AG04450 (cell line): ENCODE measurements around the gene DDAH1. TPM values are rescaled to one million over a fixed set of nuclear protein-coding genes. Genes with fewer than 3 reads are reported as not detected.

Experiments
- CTCF ChIA-PET: fragments of 300-600, 350-600 bp; formaldehyde crosslinking; extraction: SDS; loops from one replicate; lab custom pipeline; 2022; ENCODE audit warnings: antibody characterized with exemption, inconsistent platforms; lab: Charles Lee
- POLR2A ChIA-PET: fragments of 350-600 bp; formaldehyde crosslinking; extraction: SDS; loops from one replicate; lab custom pipeline; 2021; ENCODE audit warnings: antibody characterized with exemption, inconsistent platforms; lab: Yijun Ruan, JAX
- DNase-seq: peaks from one replicate; pipeline ENCODE4 v3.0.0-alpha.2; 2011; ENCODE audit warnings: low read depth, low spot score
- H3K27ac ChIP-seq: one replicate; pipeline ENCODE4 v1.5.1; 2012; ENCODE audit warnings: low read depth, low read length, control low read depth
- H3K27me3 ChIP-seq: one replicate; pipeline ENCODE4 v1.6.0; 2012; ENCODE audit warnings: low read length; ENCODE audit not compliant: control insufficient read depth, insufficient read depth
- H3K4me3 ChIP-seq: 2 replicates; pipeline ENCODE4 v1.5.1; 2011; ENCODE audit warnings: mild to moderate bottlenecking, low read depth, low read length, control low read depth
- H3K9me3 ChIP-seq: 2 replicates; pipeline ENCODE4 v1.5.1; 2012; ENCODE audit warnings: low read length; ENCODE audit not compliant: control insufficient read depth, insufficient read depth
- CTCF ChIP-seq: IDR thresholded peaks from 2 replicates; pipeline ENCODE4 v1.5.1; 2011; ENCODE audit warnings: low read depth, low read length, control low read depth, inconsistent platforms
- polyA plus RNA-seq: library from polyadenylated mRNA; depleted of rRNA; stranded (reverse); fragments of >200 nt; gene quantifications from 2 replicates; pipeline ENCODE4 v1.2.3, GENCODE V29; 2011

Gene DDAH1
- polyA plus RNA-seq, 1 experiment: 102 TPM

GRCh38 chr1:85467929-85468540, 3.1 kb upstream of the DDAH1 start:
- no peak for TF ChIP-seq CTCF
- Histone ChIP-seq H3K4me3 (no peak overlapping the region), H3K27me3 (no peaks in the 10 kb centered on the region), H3K9me3 (no peaks in the 10 kb centered on the region; the same call in 1 of the 2 replicates), H3K27ac (no peak overlapping the region)
- ChIA-PET POLR2A (no interaction called here), CTCF (no interaction called here)
- no peak for DNase-seq

DNA sequence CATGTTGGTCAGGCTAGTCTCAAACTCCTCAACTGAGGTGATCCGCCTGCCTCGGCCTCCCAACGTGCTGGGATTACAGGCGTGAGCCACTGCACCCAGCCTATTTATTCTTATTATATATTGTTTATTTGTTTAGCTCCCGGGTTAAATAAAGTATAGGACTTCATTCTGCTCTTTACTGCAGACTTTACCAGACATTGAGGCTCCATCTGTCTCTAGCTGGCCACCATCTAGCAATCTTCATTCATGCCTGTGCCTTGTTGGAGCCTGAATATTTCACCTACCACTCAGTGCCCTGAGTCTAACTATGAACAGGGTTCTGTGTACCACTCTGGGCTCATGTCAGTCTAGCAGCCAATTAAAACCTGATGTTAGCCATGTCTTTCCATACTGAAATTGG, 2.1 kb upstream of the DDAH1 start:
- H3K27me3 ChIP-seq: no peaks in the 10 kb centered on the region
- ChIA-PET CTCF (no interaction called here), POLR2A (no interaction called here)
- H3K4me3 ChIP-seq: no peak overlapping the region
- TF ChIP-seq CTCF: no peak
- H3K27ac ChIP-seq: no peak overlapping the region
- H3K9me3 ChIP-seq: no peaks in the 10 kb centered on the region; the same call in 1 of the 2 replicates
- no peak for DNase-seq

DNA sequence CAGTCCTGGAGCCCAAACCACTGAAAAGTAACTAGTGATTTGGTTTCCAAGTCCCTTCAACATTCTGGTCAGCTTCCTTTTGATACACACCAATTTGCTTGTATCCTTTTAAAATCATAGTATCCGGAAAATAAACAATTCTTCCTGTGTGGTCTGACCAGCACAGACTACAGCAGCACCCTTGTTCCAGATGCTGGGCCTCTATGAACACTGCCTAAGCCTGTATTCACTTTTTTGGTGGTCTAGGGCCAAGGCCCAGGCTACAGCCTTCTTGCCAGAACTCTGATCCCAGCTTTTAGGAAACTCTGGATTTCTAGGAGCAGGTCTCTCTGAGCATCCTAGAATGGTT, 801 bp upstream of the DDAH1 start:
- Histone ChIP-seq H3K27ac (no peak overlapping the region), H3K9me3 (no peaks in the 10 kb centered on the region; the same call in 1 of the 2 replicates), H3K27me3 (no peaks in the 10 kb centered on the region), H3K4me3 (peak overlapping the region; percentile 82)
- ChIA-PET CTCF (interaction anchor here (0.6 to 2.0 kb wide), 4 partner anchors 14 to 227 kb away, joined by 3 to 9 read pairs (median 4); no protein-coding TSS in a partner anchor), POLR2A (interaction anchor here (1.0 to 1.8 kb wide), 4 partner anchors 30 to 116 kb away, joined by 3 to 9 read pairs (median 5); partner anchors contain the start of gene CCN1)
- no peak for DNase-seq
- TF ChIP-seq CTCF: no peak

- no peak for DNase-seq
- Histone ChIP-seq H3K27me3 (no peaks in the 10 kb centered on the region), H3K9me3 (no peaks in the 10 kb centered on the region; the same call in 1 of the 2 replicates), H3K27ac (peak overlapping the region; percentile 75), H3K4me3 (peak overlapping the region; percentile 82)
- POLR2A ChIA-PET: interaction anchor here (0.5 to 2.0 kb wide), 7 partner anchors 12 to 119 kb away, joined by 3 to 9 read pairs (median 5); partner anchors contain the start of gene CCN1
- no peak for TF ChIP-seq CTCF
- CTCF ChIA-PET: interaction anchor here (0.6 to 2.8 kb wide), 3 partner anchors 121 to 448 kb away, joined by 4 to 21 read pairs (median 9); no protein-coding TSS in a partner anchor
These were observed 361 bp downstream of the DDAH1 start for GRCh38 chr1:85464497-85465098.
